ENCODE results near the gene LGALS4. TPM values are rescaled to one million over a fixed set of nuclear protein-coding genes. Genes with fewer than 3 reads are reported as not detected.
A peak's percentile ranks its signal among the peaks of the same experiment; 100 is the strongest.
"Not testable (repeated sequence)": the region's sequence is repeated elsewhere in the genome, so short reads cannot be mapped to it uniquely, and the experiment has no call there.

LGALS4 gene, protein sequence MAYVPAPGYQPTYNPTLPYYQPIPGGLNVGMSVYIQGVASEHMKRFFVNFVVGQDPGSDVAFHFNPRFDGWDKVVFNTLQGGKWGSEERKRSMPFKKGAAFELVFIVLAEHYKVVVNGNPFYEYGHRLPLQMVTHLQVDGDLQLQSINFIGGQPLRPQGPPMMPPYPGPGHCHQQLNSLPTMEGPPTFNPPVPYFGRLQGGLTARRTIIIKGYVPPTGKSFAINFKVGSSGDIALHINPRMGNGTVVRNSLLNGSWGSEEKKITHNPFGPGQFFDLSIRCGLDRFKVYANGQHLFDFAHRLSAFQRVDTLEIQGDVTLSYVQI
- 0.93 TPM for polyA plus RNA-seq (2013, experiment 1 of 4)
- 0.69 TPM for polyA plus RNA-seq (2013, experiment 2 of 4)
- 1.3 TPM for polyA plus RNA-seq (2013, experiment 3 of 4)
- 1.6 TPM for polyA plus RNA-seq (2013, experiment 4 of 4)

DNA sequence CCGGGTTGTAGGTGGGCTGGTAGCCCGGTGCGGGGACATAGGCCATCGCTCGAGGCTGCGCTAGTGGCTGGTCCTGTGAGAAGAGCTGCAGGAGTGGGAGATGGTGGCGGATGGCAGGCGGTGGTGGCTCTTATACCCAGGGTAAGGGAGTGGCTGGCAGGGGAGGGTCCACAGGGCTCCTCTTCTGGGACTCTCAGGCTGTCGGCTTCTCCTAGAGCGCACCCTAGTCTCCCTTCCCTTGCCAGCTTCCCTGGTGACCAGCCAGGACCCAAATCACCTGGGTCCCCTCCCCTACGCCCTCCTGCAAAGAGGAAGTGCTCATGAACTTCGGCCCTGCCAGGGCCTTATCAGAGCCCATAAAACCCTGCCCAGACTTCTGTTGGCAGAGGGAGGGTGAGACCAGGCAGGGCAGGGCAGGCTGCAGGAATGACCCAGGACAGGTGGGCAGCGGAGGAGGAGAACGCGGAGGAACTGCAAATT lies at the start of gene LGALS4:
Gene LGALS4, minus strand, starts transcription at position 105 of the 480 bp plus-strand sequence. Its CDS starts 59 bp downstream, at position 46.
- WGBS, 2 experiments = 93 to 95% methylated on average over 15 of the region's 15 CpGs
- no peak within 1 kb of the TSS for H3K4me3 ChIP-seq (ENCODE audit: insufficient read depth, low read depth, low read length)
- peaks cover 5% of the 10 kb centered on the region for H3K36me3 ChIP-seq (ENCODE audit: control insufficient read depth, insufficient read depth, low read length)
- no peaks in the 10 kb centered on the region for H3K9me3 ChIP-seq (ENCODE audit: control insufficient read depth, low read length)
- no peak within 1 kb of the TSS for H3K27ac ChIP-seq (ENCODE audit: insufficient read depth, low read depth, low read length, poor library complexity, severe bottlenecking)
- H3K4me1 ChIP-seq (ENCODE audit: control insufficient read depth, insufficient read depth, low read length) = no peaks in the 10 kb centered on the region
- H3K27me3 ChIP-seq (ENCODE audit: control insufficient read depth, insufficient read depth, low read length, poor library complexity, severe bottlenecking) = no peaks in the 10 kb centered on the region

DNA sequence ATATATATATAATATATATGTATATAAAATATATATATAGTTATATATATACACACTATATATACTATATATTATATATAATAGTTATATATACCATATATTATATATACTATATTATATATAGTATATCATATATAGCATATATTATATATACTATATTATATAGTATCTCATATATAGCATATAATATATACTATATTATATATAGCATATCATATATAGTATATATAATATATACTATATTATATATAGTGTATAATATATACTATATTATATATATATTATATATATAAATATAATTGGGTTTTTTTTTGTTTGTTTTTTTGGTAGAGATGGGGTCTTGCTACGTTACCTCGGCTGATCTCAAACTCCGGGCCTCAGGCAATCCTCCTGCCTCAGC lies 48.6 kb upstream of the LGALS4 start:
- H3K4me1 ChIP-seq (ENCODE audit: control insufficient read depth, insufficient read depth, low read length) = no peaks in the 10 kb centered on the region
- WGBS, 2 experiments = 89 to 94% methylated on average over 3 of the region's 3 CpGs
- H3K27me3 ChIP-seq (ENCODE audit: control insufficient read depth, insufficient read depth, low read length, poor library complexity, severe bottlenecking) = no peaks in the 10 kb centered on the region
- no peaks in the 10 kb centered on the region for H3K36me3 ChIP-seq (ENCODE audit: control insufficient read depth, insufficient read depth, low read length)
- H3K9me3 ChIP-seq (ENCODE audit: control insufficient read depth, low read length) = no peaks in the 10 kb centered on the region
- no peak overlapping the region for H3K27ac ChIP-seq (ENCODE audit: insufficient read depth, low read depth, low read length, poor library complexity, severe bottlenecking)
- no peak overlapping the region for H3K4me3 ChIP-seq (ENCODE audit: insufficient read depth, low read depth, low read length)

DNA sequence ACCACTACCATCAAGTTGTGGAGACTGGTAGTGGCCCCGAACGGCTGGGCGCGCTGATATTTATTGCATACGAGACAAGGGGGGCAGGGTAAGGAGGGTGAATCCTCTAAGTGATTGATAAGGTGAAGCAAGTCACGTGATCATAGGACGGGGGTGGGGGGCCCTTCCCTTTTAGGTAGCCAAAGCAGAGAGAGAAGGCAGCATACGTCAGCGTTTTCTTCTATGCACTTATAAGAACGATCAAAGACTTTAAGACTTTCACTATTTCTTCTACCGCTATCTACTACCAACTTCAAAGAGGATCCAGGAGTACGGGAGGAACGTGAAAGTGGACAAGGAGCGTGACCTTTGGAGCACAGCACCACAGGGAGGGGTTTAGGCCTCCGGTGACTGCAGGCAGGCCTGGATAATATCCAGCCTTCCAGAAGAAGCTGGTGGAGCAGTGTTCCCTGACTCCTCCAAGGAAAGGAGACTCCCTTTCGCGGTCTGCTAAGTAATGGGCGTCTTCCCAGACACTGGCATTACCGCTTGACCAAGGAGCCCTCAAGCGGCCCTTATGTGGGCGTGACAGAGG lies 47.0 kb upstream of the LGALS4 start:
- not testable (repeated sequence) for H3K4me1 ChIP-seq (ENCODE audit: control insufficient read depth, insufficient read depth, low read length)

DNA sequence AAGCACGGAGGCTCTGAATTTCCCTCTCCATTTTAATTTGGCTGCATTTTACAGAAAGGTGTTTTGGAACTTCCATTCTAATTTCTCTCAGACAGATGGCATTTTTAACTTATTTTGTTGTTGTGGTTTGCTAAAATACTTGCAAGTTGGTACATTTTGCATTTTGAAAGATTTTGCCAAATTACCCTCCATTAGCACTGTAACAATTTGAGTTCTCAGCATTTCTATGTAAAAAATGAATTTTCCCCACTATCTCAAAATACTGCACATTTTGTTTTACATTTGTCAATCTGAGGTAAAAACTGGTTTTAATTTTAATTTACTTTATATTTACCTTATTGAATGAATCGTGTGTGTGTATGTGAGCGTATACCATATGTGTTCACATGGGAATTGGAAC lies 44.1 kb upstream of the LGALS4 start:
- Histone ChIP-seq H3K4me3 (ENCODE audit: insufficient read depth, low read depth, low read length) (no peak overlapping the region), H3K27ac (ENCODE audit: insufficient read depth, low read depth, low read length, poor library complexity, severe bottlenecking) (no peak overlapping the region), H3K9me3 (ENCODE audit: control insufficient read depth, low read length) (no peaks in the 10 kb centered on the region), H3K36me3 (ENCODE audit: control insufficient read depth, insufficient read depth, low read length) (no peaks in the 10 kb centered on the region), H3K27me3 (ENCODE audit: control insufficient read depth, insufficient read depth, low read length, poor library complexity, severe bottlenecking) (no peaks in the 10 kb centered on the region), H3K4me1 (ENCODE audit: control insufficient read depth, insufficient read depth, low read length) (no peaks in the 10 kb centered on the region)
- 94 to 97% methylated on average over 3 of the region's 3 CpGs for WGBS, 2 experiments

More for the DNA sequence above, 47.0 kb upstream of the LGALS4 start:
- H3K4me3 ChIP-seq (ENCODE audit: insufficient read depth, low read depth, low read length); H3K27me3 ChIP-seq (ENCODE audit: control insufficient read depth, insufficient read depth, low read length, poor library complexity, severe bottlenecking); H3K9me3 ChIP-seq (ENCODE audit: control insufficient read depth, low read length); H3K36me3 ChIP-seq (ENCODE audit: control insufficient read depth, insufficient read depth, low read length); H3K27ac ChIP-seq (ENCODE audit: insufficient read depth, low read depth, low read length, poor library complexity, severe bottlenecking): not testable (repeated sequence)
- 90% methylated on average over 21 of the region's 21 CpGs for WGBS, 2 experiments

DNA sequence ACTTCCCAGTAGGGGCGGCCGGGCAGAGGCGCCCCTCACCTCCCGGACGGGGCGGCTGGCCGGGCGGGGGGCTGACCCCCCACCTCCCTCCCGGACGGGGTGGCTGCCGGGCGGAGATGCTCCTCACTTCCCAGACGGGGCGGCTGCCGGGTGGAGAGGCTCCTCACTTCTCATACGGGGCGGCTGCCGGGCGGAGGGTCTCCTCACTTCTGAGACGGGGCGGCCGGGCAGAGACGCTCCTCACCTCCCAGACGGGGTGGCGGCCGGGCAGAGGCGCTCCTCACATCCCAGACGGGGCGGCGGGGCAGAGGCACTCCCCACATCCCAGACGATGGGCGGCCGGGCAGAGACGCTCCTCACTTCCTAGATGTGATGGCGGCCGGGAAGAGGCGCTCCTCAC lies 43.0 kb upstream of the LGALS4 start:
- not testable (repeated sequence) for H3K27ac ChIP-seq (ENCODE audit: insufficient read depth, low read depth, low read length, poor library complexity, severe bottlenecking); H3K9me3 ChIP-seq (ENCODE audit: control insufficient read depth, low read length); H3K36me3 ChIP-seq (ENCODE audit: control insufficient read depth, insufficient read depth, low read length); H3K4me3 ChIP-seq (ENCODE audit: insufficient read depth, low read depth, low read length); H3K4me1 ChIP-seq (ENCODE audit: control insufficient read depth, insufficient read depth, low read length); H3K27me3 ChIP-seq (ENCODE audit: control insufficient read depth, insufficient read depth, low read length, poor library complexity, severe bottlenecking)
- 91% methylated on average over 28 to 34 of the region's 37 CpGs for WGBS, 2 experiments

DNA sequence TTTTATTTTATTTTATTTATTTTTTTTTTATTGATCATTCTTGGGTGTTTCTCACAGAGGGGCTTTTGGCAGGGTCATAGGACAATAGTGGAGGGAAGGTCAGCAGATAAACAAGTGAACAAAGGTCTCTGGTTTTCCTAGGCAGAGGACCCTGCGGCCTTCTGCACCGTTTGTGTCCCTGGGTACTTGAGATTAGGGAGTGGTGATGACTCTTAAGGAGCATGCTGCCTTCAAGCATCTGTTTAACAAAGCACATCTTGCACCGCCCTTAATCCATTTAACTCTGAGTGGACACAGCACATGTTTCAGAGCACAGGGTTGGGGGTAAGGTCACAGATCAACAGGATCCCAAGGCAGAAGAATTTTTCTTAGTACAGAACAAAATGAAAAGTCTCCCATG lies 42.2 kb upstream of the LGALS4 start:
- H3K27me3 ChIP-seq (ENCODE audit: control insufficient read depth, insufficient read depth, low read length, poor library complexity, severe bottlenecking); H3K4me1 ChIP-seq (ENCODE audit: control insufficient read depth, insufficient read depth, low read length); H3K9me3 ChIP-seq (ENCODE audit: control insufficient read depth, low read length); H3K4me3 ChIP-seq (ENCODE audit: insufficient read depth, low read depth, low read length); H3K36me3 ChIP-seq (ENCODE audit: control insufficient read depth, insufficient read depth, low read length); H3K27ac ChIP-seq (ENCODE audit: insufficient read depth, low read depth, low read length, poor library complexity, severe bottlenecking): not testable (repeated sequence)
- WGBS, 2 experiments = 71% methylated on average over 1 of the region's 3 CpGs; no CpG with 5 or more reads in 1 of the 2 experiments

DNA sequence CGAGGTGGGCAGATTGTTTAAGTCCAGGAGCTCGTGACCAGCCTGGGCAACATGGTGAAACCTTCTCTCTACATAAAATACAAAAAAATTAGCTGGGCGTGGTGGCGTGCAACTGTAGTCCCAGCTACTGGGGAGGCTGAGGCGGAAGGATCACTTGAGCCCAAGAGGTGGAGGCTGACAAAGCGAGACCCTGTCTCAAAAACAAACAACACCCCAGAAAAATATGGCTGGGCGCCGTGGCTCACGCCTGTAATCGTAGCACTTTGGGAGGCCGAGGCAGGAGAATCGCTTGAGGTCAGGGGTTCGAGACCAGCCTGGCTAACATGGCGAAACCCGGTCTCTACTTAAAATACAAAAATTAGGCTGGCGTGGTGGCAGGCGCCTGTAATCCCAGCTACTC lies 40.5 kb upstream of the LGALS4 start:
- H3K9me3 ChIP-seq (ENCODE audit: control insufficient read depth, low read length) = no peaks in the 10 kb centered on the region
- no peaks in the 10 kb centered on the region for H3K36me3 ChIP-seq (ENCODE audit: control insufficient read depth, insufficient read depth, low read length)
- 87 to 92% methylated on average over 17 of the region's 17 CpGs for WGBS, 2 experiments
- H3K27me3 ChIP-seq (ENCODE audit: control insufficient read depth, insufficient read depth, low read length, poor library complexity, severe bottlenecking) = no peaks in the 10 kb centered on the region
- H3K4me1 ChIP-seq (ENCODE audit: control insufficient read depth, insufficient read depth, low read length) = peaks cover 6% of the 10 kb centered on the region
- H3K4me3 ChIP-seq (ENCODE audit: insufficient read depth, low read depth, low read length) = peak overlapping the region; percentile 67
- no peak overlapping the region for H3K27ac ChIP-seq (ENCODE audit: insufficient read depth, low read depth, low read length, poor library complexity, severe bottlenecking)

DNA sequence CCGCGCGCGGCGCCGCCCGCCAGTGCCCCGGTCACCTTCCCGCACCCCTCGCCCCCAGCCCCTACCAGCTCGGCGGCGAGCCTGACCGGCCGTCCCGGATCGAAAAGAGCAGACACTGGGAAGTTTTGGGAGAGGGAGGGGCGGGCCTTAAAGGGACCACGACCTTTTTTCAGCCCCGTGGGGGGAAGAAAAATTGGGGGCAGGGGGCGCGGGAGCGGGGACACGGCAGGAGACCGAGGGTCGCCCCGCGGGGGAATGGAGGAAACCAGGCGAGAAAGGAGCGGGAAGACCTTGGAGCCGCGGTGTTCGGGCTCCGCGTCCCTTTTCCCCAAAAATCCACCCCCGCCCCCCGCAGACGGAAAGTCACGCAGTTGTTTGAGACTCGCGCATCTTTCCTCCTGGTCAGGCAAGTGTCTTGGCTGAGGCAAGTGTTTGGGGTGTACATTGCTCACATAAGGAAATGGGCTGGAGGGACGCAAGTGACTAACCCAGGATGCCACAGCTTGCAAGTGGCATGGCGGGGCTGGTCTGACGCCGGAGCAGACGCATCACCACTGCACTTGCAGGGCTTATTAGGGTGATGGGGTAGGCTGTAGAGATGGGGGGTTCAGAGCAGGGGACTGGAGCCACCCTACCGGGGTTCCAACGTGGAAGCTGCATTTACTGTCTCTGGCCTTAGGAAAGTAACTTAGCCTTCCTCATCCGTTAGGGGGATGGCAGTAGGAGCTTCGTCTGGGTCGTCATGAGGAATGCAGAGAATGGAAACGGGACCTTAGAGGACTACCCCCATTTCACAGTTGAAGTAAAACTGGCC lies 39.7 kb upstream of the LGALS4 start:
- 1 to 3% methylated on average over 52 of the region's 52 CpGs for WGBS, 2 experiments
- H3K9me3 ChIP-seq (ENCODE audit: control insufficient read depth, low read length) = no peaks in the 10 kb centered on the region
- H3K27ac ChIP-seq (ENCODE audit: insufficient read depth, low read depth, low read length, poor library complexity, severe bottlenecking) = peak overlapping the region; percentile 91
- H3K4me3 ChIP-seq (ENCODE audit: insufficient read depth, low read depth, low read length) = peak overlapping the region; percentile 67
- H3K4me1 ChIP-seq (ENCODE audit: control insufficient read depth, insufficient read depth, low read length) = peaks cover 12% of the 10 kb centered on the region
- H3K27me3 ChIP-seq (ENCODE audit: control insufficient read depth, insufficient read depth, low read length, poor library complexity, severe bottlenecking) = no peaks in the 10 kb centered on the region
- peaks cover 3% of the 10 kb centered on the region for H3K36me3 ChIP-seq (ENCODE audit: control insufficient read depth, insufficient read depth, low read length)

DNA sequence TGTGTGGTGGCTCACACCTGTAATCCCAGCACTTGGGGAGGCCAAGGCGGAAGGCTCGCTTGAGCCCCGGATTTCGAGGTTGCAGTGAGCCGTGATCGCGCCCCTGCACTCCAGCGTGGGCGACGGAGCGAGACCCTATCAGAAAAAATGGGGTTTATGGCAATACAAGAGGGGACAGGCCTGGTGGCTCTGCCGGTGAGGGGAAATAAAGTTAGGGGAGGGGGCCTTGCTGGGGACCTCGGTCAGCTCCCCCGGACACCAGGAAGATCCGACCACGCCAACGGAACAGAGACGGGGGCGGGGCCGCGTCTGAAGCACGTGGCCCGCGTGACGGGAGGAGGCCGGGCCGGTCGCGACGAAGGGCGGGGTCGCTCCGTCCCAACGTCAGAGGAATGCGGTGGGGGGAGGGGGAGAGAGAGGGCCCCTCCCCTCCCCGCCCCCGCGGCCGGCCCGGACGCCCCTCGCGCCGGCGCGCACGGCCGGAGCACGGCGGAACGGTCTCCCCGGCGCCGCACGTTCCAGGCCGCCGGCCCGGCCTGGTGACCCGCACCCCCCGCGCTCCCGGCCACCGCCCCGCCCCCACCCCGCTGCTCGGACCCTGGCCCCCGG lies 39.0 kb upstream of the LGALS4 start:
- no peaks in the 10 kb centered on the region for H3K27me3 ChIP-seq (ENCODE audit: control insufficient read depth, insufficient read depth, low read length, poor library complexity, severe bottlenecking)
- H3K27ac ChIP-seq (ENCODE audit: insufficient read depth, low read depth, low read length, poor library complexity, severe bottlenecking) = peak overlapping the region; percentile 95
- no peaks in the 10 kb centered on the region for H3K9me3 ChIP-seq (ENCODE audit: control insufficient read depth, low read length)
- WGBS, 2 experiments = 2% methylated on average over 67 of the region's 67 CpGs
- peak overlapping the region; percentile 67 for H3K4me3 ChIP-seq (ENCODE audit: insufficient read depth, low read depth, low read length)
- H3K4me1 ChIP-seq (ENCODE audit: control insufficient read depth, insufficient read depth, low read length) = peaks cover 12% of the 10 kb centered on the region
- peaks cover 11% of the 10 kb centered on the region for H3K36me3 ChIP-seq (ENCODE audit: control insufficient read depth, insufficient read depth, low read length)
